K562 (cell line): ENCODE data around the gene LRRIQ1. TPM values are rescaled to one million over a fixed set of nuclear protein-coding genes. Genes with fewer than 3 reads are reported as not detected.

Source experiments
- ATAC-seq: fragments of 200-7000 bp; cut with Tn5 transposase; 3 replicates; pipeline ENCODE4 v1.9.1; 2020; ENCODE audit warnings: moderate library complexity
- BruUV-seq: library from RNA; stranded (reverse); fragments of 400-500 nt; replicated peaks from 2 replicates; lab custom pipeline; 2021; lab: Mats Ljungman, UMichigan
- CTCF ChIA-PET: fragments of 300-600 bp; formaldehyde crosslinking; extraction: SDS; loops from one replicate; lab custom pipeline; 2021; ENCODE audit warnings: low intra/inter-chr PET ratio; lab: Yijun Ruan, JAX
- POLR2A ChIA-PET: fragments of 300-600, 350-650 bp; sonication (Branson Sonifier 250); formaldehyde crosslinking; extraction: SDS; loops from one replicate; lab custom pipeline; 2021; ENCODE audit warnings: antibody characterized with exemption, inconsistent platforms; lab: Yijun Ruan, JAX
- DNase-seq, 4 experiments: peaks; one replicate each; pipeline versions ENCODE4 v3.0.0 to v3.0.0-alpha.2; 2011 to 2018; ENCODE audit warnings: low spot score in 3 of 4, mixed read lengths in 3 of 4; ENCODE audit errors: extremely low read depth in 1 of 4
- FAIRE-seq: peaks from 2 replicates; lab custom pipeline; 2011; peaks lifted over from hg19 to GRCh38; lab: Jason Lieb, UNC
- H2AFZ ChIP-seq: 2 replicates; pipeline ENCODE4 v1.6.0; 2011; ENCODE audit warnings: low read depth, low read length, control low read depth, inconsistent platforms
- H3K27ac ChIP-seq: fragments of 200-600 bp; 3 replicates; pipeline ENCODE4 v1.8.0; 2011; ENCODE audit warnings: low read depth, mild to moderate bottlenecking, control low read depth, inconsistent platforms, low read length, moderate library complexity, mixed read lengths; ENCODE audit errors: extremely low read depth
- H3K27me3 ChIP-seq, 2 experiments: fragments of 300-600 bp in 1 of 2; 2 replicates in 1 of 2; 3 replicates in 1 of 2; pipeline versions ENCODE4 v1.6.0 to v1.8.0; 2011; ENCODE audit warnings: inconsistent platforms in 2 of 2, low read length in 2 of 2, mild to moderate bottlenecking in 1 of 2, mixed read lengths in 1 of 2, moderate library complexity in 1 of 2; ENCODE audit not compliant: control insufficient read depth in 2 of 2, insufficient read depth in 2 of 2
- H3K36me3 ChIP-seq: fragments of 300-600 bp; 3 replicates; pipeline ENCODE4 v1.8.0; 2011; ENCODE audit warnings: mild to moderate bottlenecking, low read length, inconsistent platforms; ENCODE audit not compliant: control insufficient read depth, insufficient read depth
- H3K4me1 ChIP-seq, 2 experiments: fragments of 200-600 bp in 1 of 2; replicated peaks in 1 of 2; 2 replicates in 1 of 2; 3 replicates in 1 of 2; pipeline versions ENCODE4 v1.5.1 to v1.8.0; 2011; ENCODE audit warnings: inconsistent platforms in 2 of 2, low read length in 2 of 2, mild to moderate bottlenecking in 1 of 2, mixed read lengths in 1 of 2, moderate library complexity in 1 of 2; ENCODE audit not compliant: control insufficient read depth in 2 of 2, insufficient read depth in 2 of 2
- H3K4me2 ChIP-seq: 2 replicates; pipeline ENCODE4 v1.6.1; 2011; ENCODE audit warnings: low read length, control low read depth, inconsistent platforms, mixed read lengths; ENCODE audit not compliant: insufficient read depth
- H3K4me3 ChIP-seq: fragments of 200-600 bp; sonication (generic), shearing (Covaris generic); 2 replicates; pipeline ENCODE4 v1.5.1; 2016; ENCODE audit warnings: control low read depth, inconsistent platforms
- H3K79me2 ChIP-seq: fragments of 200-600 bp; 3 replicates; pipeline ENCODE4 v1.8.0; 2011; ENCODE audit warnings: low read length, inconsistent platforms; ENCODE audit not compliant: control insufficient read depth, insufficient read depth
- H3K9ac ChIP-seq, 2 experiments: 2 replicates each; pipeline versions ENCODE4 v1.6.0 to v1.6.1; 2011; ENCODE audit warnings: low read depth in 2 of 2, low read length in 2 of 2, control low read depth in 1 of 2, inconsistent platforms in 1 of 2, mild to moderate bottlenecking in 1 of 2, mixed read lengths in 1 of 2; ENCODE audit not compliant: insufficient read depth in 1 of 2
- H3K9me1 ChIP-seq: one replicate; pipeline ENCODE4 v1.6.0; 2011; ENCODE audit warnings: inconsistent platforms, mild to moderate bottlenecking, low read length, moderate library complexity; ENCODE audit not compliant: control insufficient read depth, insufficient read depth
- H3K9me3 ChIP-seq: replicated peaks from 2 replicates; pipeline ENCODE4 v1.5.1; 2011; ENCODE audit warnings: low read depth, low read length, inconsistent platforms; ENCODE audit not compliant: control insufficient read depth, insufficient read depth
- H4K20me1 ChIP-seq: replicated peaks from 2 replicates; pipeline ENCODE4 v1.6.1; 2011; ENCODE audit warnings: low read length, inconsistent platforms, mixed read lengths; ENCODE audit not compliant: control insufficient read depth, insufficient read depth
- ADNP ChIP-seq: fragments of 200-800 bp; sonication (Bioruptor generic); IDR thresholded peaks from 2 replicates; pipeline ENCODE4 v1.6.1; 2016; ENCODE audit warnings: missing genetic modification characterization, missing compliant biosample characterization
- CEBPZ ChIP-seq: fragments of 150-350 bp; IDR thresholded peaks from 2 replicates; pipeline ENCODE4 v1.6.1; 2014; ENCODE audit warnings: low read depth, mild to moderate bottlenecking, low read length, borderline replicate concordance
- EWSR1 ChIP-seq: fragments of 450-650 bp; IDR thresholded peaks from 2 replicates; pipeline ENCODE4 v1.6.1; 2018; ENCODE audit warnings: borderline replicate concordance, mild to moderate bottlenecking, low read depth, moderate library complexity; ENCODE audit not compliant: partially characterized antibody
- JUN ChIP-seq, 2 experiments: sonication (generic) in 1 of 2; formaldehyde crosslinking in 1 of 2; IDR thresholded peaks; 2 replicates each; pipeline versions ENCODE4 v1.6.1 to v1.8.0; 2012 to 2022; ENCODE audit warnings: borderline replicate concordance in 2 of 2, mild to moderate bottlenecking in 2 of 2, improper control_type of control experiment in 1 of 2, low read depth in 1 of 2, low read length in 1 of 2, missing genetic modification reagents in 1 of 2
- ZNF316 ChIP-seq: fragments of 450-650 bp; IDR thresholded peaks from 2 replicates; pipeline ENCODE4 v1.6.1; 2016
- ZNF75A ChIP-seq: fragments of 450-650 bp; formaldehyde crosslinking; IDR thresholded peaks from 2 replicates; pipeline ENCODE4 v1.4.0; 2020; ENCODE audit warnings: mild to moderate bottlenecking
- WGBS: fragments of 100-300 bp; shearing (Covaris generic); methylation state at CpG from one replicate; pipeline ENCODE4 v1.1.6; 2016; ENCODE audit warnings: low coverage, mixed read lengths; ENCODE audit not compliant: insufficient coverage; ENCODE audit errors: missing lambda C conversion rate; 5-methylcytosine and 5-hydroxymethylcytosine counted together
- in situ Hi-C: fragments of 300-500 bp; cut with MboI; formaldehyde crosslinking; loops from 4 replicates; pipeline ENCODE4 v1.15.0; 2018; ENCODE audit warnings: inconsistent platforms, mixed read lengths
- intact Hi-C: fragments of 100-400 bp; cut with micrococcal nuclease; formaldehyde crosslinking; loops from 2 replicates; pipeline ENCODE4 v1.14.2; 2022
- polyA plus RNA-seq, 8 experiments: library from polyadenylated mRNA; depleted of rRNA in 4 of 8; stranded (reverse) in 5 of 8; unstranded in 3 of 8; fragments of >200 nt; fragmentation: Nextera tagmentation in 2 of 8; fragmentation: Illumina TruSeq in 1 of 8; extraction: Ambion mirVana in 2 of 8; extraction: Trizol in 1 of 8; gene quantifications; 2 replicates each; pipeline versions ENCODE4 v1.2.1 to v1.2.3, GENCODE V29; 2011 to 2014; ENCODE audit warnings: inconsistent platforms in 1 of 8, missing spikeins in 1 of 8
- total RNA-seq, 7 experiments: library from RNA; depleted of rRNA in 6 of 7; stranded (reverse); fragments of >200 nt in 6 of 7; fragmentation: Illumina TruSeq in 2 of 7; extraction: Trizol in 2 of 7; gene quantifications; 2 replicates each; pipeline versions ENCODE4 v1.2.1 to v1.2.3, GENCODE V29; 2011 to 2021; ENCODE audit warnings: low replicate concordance in 1 of 7

The LRRIQ1 gene
- total and polyA plus RNA-seq, 9 of the 15 experiments (the other 6 are each of a cell fraction or from before 2014, with no cell fraction given) = not detected

GRCh38 chr12:85018098-85018497 lies 18.1 kb upstream of the LRRIQ1 start:
- Histone ChIP-seq H2AFZ (no peak overlapping the region), H3K4me3 (no peak overlapping the region), H3K36me3 (no peaks in the 10 kb centered on the region), H3K27me3 (no peaks in the 10 kb centered on the region), H3K9ac (no peak overlapping the region), H3K4me1 (no peaks in the 10 kb centered on the region), H3K9me1 (no peaks in the 10 kb centered on the region), H3K27ac (no peak overlapping the region), H4K20me1 (no peaks in the 10 kb centered on the region), H3K4me2 (no peak overlapping the region), H3K9me3 (no peaks in the 10 kb centered on the region), H3K79me2 (no peaks in the 10 kb centered on the region)
- ChIA-PET POLR2A (no interaction called here), CTCF (no interaction called here)
- no peak for TF ChIP-seq ADNP
- no peak for TF ChIP-seq EWSR1
- TF ChIP-seq ZNF75A = no peak
- peak; percentile 18; the same call in 1 of the 2 replicates for TF ChIP-seq ZNF316
- WGBS = 0% methylated on average over 2 of the region's 2 CpGs
- no peak for ATAC-seq
- DNase-seq = no peak
- intact Hi-C loops = no loop called here
- no TSS peak for BruUV-seq
- in situ Hi-C loops = no loop called here
- no peak for FAIRE-seq

- ChIA-PET POLR2A (no interaction called here), CTCF (interaction anchor here (1.0 to 1.2 kb wide), 2 partner anchors 155 kb away, joined by 3 to 4 read pairs; no protein-coding TSS in a partner anchor)
- BruUV-seq = no TSS peak
- no peak overlapping the region for H3K27ac ChIP-seq
- H2AFZ ChIP-seq = no peak overlapping the region
- no peaks in the 10 kb centered on the region for H3K9me1 ChIP-seq
- H3K36me3 ChIP-seq = no peaks in the 10 kb centered on the region
- H3K9me3 ChIP-seq = peaks cover 2% of the 10 kb centered on the region; the same call in 1 of the 2 replicates
- H4K20me1 ChIP-seq = no peaks in the 10 kb centered on the region
- no peak overlapping the region for H3K9ac ChIP-seq
- no peak overlapping the region for H3K4me2 ChIP-seq
- peak in 2 of 4 experiments; percentile 1 to 7 for DNase-seq
- in situ Hi-C loops (no loop called here), intact Hi-C loops (loop anchor here (1.0 kb wide), 1 partner anchor 154 kb away; no protein-coding TSS in a partner anchor)
- H3K79me2 ChIP-seq = no peaks in the 10 kb centered on the region
- H3K4me1 ChIP-seq = no peaks in the 10 kb centered on the region
- no peak for FAIRE-seq
- H3K27me3 ChIP-seq = no peaks in the 10 kb centered on the region
- ATAC-seq = no peak
- no peak overlapping the region for H3K4me3 ChIP-seq
- no peak for TF ChIP-seq CEBPZ
- TF ChIP-seq JUN (IDR thresholded peaks at IDR 0.05; ENCODE audit: borderline replicate concordance, low read depth, low read length) = no peak
- no peak for TF ChIP-seq JUN (CRISPR knock-in tag; IDR thresholded peaks at IDR 0.05; ENCODE audit: borderline replicate concordance)
These were observed 6.7 kb upstream of the LRRIQ1 start for GRCh38 chr12:85029456-85029855.
